ENCODE measurements around the gene MLIP.

Gene MLIP

DNA sequence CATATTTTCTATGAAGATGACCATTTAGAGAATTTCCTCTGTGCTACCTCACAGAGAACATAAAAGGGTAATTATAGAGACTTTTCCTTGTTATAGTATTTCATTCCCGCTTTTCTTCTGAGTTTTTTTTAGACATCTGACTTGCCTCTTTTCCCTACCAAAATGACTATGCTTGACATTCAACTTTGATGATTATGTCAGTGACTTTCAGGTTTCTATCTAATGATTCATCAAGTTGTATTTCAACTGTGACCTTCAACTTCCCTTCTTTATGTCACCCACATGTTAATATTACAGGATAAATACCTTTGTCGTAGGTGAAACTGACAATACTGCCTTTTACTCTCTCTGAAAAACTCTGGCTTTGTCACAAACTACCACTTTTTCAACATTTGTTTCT, 95.3 kb downstream of the MLIP start:
- no peak for TF ChIP-seq TAF1 (IDR thresholded peaks at IDR 0.05; ENCODE audit: low read depth)
- no peak for TF ChIP-seq TCF12 (IDR thresholded peaks at IDR 0.05; ENCODE audit: low read depth)
- no peak for TF ChIP-seq CEBPB (IDR thresholded peaks at IDR 0.05)
- TF ChIP-seq, protein P1, sequence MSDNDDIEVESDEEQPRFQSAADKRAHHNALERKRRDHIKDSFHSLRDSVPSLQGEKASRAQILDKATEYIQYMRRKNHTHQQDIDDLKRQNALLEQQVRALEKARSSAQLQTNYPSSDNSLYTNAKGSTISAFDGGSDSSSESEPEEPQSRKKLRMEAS (IDR thresholded peaks at IDR 0.05) = no peak
- no peak for TF ChIP-seq FOXM1 (IDR thresholded peaks at IDR 0.05; ENCODE audit: borderline replicate concordance, low read depth)
- TF ChIP-seq NFIC (IDR thresholded peaks at IDR 0.05) = no peak

DNA sequence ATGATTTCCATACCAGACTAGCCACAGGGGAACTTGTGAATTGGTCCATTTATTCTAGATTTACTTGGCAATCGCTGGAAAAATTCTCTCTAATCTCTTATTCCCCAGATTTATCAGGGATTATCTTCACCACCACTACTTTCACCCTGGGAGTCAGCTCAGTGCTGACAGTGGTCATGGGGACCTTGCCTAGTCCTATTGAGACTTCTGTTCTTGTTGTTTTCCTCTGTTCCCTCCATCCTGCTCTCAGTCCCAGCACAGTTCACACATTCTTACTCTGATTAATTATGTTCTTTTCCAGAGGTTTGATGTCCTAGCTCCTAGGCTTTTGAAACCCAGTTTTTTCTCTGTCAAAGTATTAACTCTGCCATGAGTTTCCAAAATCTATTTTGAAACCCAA, 103.0 kb downstream of the MLIP start:
- TF ChIP-seq, protein P1 (IDR thresholded peaks at IDR 0.05) = no peak
- no peak for TF ChIP-seq FOXM1 (IDR thresholded peaks at IDR 0.05; ENCODE audit: borderline replicate concordance, low read depth)
- no peak for TF ChIP-seq TEAD4 (IDR thresholded peaks at IDR 0.05)
- TF ChIP-seq CREB1 (IDR thresholded peaks at IDR 0.05; ENCODE audit: low read depth) = no peak

DNA sequence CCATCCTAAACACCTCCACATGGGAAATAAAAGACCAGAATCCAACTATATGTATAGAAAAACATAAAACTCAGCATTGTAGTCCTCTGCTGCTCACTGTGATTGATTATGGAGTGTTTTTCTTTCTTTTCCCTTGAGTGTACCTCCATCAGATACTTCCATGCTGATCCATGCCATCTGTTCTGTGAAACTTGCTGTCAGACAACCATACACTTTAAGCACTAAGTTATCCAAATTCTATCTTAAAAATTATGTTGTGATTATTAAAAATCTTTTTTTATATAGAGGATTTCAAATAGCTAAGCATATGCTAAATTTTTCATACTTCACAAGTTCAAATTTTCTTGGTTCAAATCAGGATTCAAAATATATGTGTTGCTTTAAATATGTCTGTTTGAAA, 105.1 kb downstream of the MLIP start:
- TF ChIP-seq FOXM1 (IDR thresholded peaks at IDR 0.05; ENCODE audit: borderline replicate concordance, low read depth) (no peak), YY1 (IDR thresholded peaks at IDR 0.05; ENCODE audit: low read depth) (no peak)

DNA sequence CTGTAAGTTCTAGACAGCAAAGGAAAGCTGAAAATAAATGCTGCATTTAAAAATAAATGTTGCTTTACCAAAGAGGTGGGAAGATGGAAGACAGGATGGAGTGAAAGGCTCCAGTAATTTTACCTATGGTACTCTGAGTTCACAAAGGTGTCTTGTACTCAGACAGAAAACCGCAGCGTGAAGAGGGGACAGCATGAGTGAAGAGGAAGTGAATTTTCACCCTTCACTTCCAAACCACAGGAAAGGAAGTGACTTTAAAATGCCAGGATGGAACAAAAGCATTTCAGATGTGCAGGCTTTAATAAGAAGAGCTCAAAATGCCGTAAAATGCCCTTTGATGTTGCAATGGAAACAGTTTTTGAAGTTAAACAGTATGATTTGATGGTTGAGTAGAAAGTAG, 105.8 kb downstream of the MLIP start:
- TF ChIP-seq TCF12 (IDR thresholded peaks at IDR 0.05; ENCODE audit: low read depth) = no peak
- TF ChIP-seq, protein P1 (IDR thresholded peaks at IDR 0.05) = no peak
- no peak for TF ChIP-seq NFIC (IDR thresholded peaks at IDR 0.05)
- TF ChIP-seq YY1 (IDR thresholded peaks at IDR 0.05; ENCODE audit: low read depth) = no peak
- TF ChIP-seq EGR1 (IDR thresholded peaks at IDR 0.05) = no peak
- no peak for TF ChIP-seq ZBTB7A (IDR thresholded peaks at IDR 0.05; ENCODE audit: low read depth)
- no peak for TF ChIP-seq CEBPB (IDR thresholded peaks at IDR 0.05)
- TF ChIP-seq TEAD4 (IDR thresholded peaks at IDR 0.05) = no peak
- TF ChIP-seq FOXM1 (IDR thresholded peaks at IDR 0.05; ENCODE audit: borderline replicate concordance, low read depth) = no peak
- TF ChIP-seq, protein P2, sequence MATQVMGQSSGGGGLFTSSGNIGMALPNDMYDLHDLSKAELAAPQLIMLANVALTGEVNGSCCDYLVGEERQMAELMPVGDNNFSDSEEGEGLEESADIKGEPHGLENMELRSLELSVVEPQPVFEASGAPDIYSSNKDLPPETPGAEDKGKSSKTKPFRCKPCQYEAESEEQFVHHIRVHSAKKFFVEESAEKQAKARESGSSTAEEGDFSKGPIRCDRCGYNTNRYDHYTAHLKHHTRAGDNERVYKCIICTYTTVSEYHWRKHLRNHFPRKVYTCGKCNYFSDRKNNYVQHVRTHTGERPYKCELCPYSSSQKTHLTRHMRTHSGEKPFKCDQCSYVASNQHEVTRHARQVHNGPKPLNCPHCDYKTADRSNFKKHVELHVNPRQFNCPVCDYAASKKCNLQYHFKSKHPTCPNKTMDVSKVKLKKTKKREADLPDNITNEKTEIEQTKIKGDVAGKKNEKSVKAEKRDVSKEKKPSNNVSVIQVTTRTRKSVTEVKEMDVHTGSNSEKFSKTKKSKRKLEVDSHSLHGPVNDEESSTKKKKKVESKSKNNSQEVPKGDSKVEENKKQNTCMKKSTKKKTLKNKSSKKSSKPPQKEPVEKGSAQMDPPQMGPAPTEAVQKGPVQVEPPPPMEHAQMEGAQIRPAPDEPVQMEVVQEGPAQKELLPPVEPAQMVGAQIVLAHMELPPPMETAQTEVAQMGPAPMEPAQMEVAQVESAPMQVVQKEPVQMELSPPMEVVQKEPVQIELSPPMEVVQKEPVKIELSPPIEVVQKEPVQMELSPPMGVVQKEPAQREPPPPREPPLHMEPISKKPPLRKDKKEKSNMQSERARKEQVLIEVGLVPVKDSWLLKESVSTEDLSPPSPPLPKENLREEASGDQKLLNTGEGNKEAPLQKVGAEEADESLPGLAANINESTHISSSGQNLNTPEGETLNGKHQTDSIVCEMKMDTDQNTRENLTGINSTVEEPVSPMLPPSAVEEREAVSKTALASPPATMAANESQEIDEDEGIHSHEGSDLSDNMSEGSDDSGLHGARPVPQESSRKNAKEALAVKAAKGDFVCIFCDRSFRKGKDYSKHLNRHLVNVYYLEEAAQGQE (IDR thresholded peaks at IDR 0.05; ENCODE audit: low read depth) = no peak
- TF ChIP-seq TAF1 (IDR thresholded peaks at IDR 0.05; ENCODE audit: low read depth) = no peak
- no peak for TF ChIP-seq RAD21 (IDR thresholded peaks at IDR 0.05; ENCODE audit: low read depth)
- no peak for TF ChIP-seq CREB1 (IDR thresholded peaks at IDR 0.05; ENCODE audit: low read depth)

DNA sequence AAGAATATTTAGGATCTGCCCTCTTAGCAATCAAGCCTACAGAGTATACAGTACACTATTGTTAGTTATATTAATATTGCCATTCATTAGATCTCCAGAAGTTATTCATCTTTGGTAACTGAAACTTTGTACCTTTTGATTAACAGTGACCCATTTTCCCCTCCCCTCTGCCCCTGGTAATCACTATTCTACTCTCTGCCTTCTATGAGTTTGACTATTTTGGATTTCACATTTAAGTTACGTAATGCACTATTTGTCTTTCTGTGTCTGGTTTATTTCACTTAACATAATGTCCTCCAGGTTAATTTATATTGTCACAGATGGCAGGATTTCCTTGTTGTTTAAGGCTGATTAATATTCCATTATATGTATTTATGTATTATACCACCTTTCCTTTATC, 111.0 kb downstream of the MLIP start:
- TF ChIP-seq RAD21 (IDR thresholded peaks at IDR 0.05; ENCODE audit: low read depth) (no peak), TEAD4 (IDR thresholded peaks at IDR 0.05) (no peak), CEBPB (IDR thresholded peaks at IDR 0.05) (no peak), CREB1 (IDR thresholded peaks at IDR 0.05; ENCODE audit: low read depth) (no peak)
- TF ChIP-seq, protein P1 (IDR thresholded peaks at IDR 0.05) = no peak

DNA sequence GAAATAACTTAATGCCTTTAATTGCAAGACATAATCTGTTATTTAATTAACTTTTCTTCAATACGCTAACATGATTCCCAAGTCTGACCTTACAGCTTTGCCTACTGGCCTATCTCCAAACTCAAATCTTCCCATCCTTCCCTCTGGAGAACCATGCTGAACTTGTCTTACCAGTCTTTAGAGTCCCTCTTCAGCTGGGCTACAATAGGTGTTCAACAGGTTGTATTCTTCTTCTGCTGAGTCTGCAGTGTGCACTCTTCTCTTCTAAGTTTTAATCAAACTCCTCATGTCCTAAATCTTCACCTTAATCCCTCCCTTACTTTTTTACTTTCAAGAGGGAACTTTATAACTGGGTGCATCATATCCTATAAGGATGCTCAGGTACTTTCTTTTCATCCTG, 121.5 kb downstream of the MLIP start:
- TF ChIP-seq NFIC (IDR thresholded peaks at IDR 0.05) = no peak
- TF ChIP-seq FOXM1 (IDR thresholded peaks at IDR 0.05; ENCODE audit: borderline replicate concordance, low read depth) = no peak
- TF ChIP-seq EP300 (IDR thresholded peaks at IDR 0.05; ENCODE audit: borderline replicate concordance) = no peak
- no peak for TF ChIP-seq TCF12 (IDR thresholded peaks at IDR 0.05; ENCODE audit: low read depth)
- no peak for TF ChIP-seq CREB1 (IDR thresholded peaks at IDR 0.05; ENCODE audit: low read depth)
- TF ChIP-seq, protein P1 (IDR thresholded peaks at IDR 0.05) = no peak
- TF ChIP-seq, protein P3, sequence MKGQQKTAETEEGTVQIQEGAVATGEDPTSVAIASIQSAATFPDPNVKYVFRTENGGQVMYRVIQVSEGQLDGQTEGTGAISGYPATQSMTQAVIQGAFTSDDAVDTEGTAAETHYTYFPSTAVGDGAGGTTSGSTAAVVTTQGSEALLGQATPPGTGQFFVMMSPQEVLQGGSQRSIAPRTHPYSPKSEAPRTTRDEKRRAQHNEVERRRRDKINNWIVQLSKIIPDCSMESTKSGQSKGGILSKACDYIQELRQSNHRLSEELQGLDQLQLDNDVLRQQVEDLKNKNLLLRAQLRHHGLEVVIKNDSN (IDR thresholded peaks at IDR 0.05) = no peak
- TF ChIP-seq YY1 (IDR thresholded peaks at IDR 0.05; ENCODE audit: low read depth) = no peak
- no peak for TF ChIP-seq TEAD4 (IDR thresholded peaks at IDR 0.05)
- TF ChIP-seq ZBTB7A (IDR thresholded peaks at IDR 0.05; ENCODE audit: low read depth) = no peak
- no peak for TF ChIP-seq CEBPB (IDR thresholded peaks at IDR 0.05)
- TF ChIP-seq EGR1 (IDR thresholded peaks at IDR 0.05) = no peak
- no peak for TF ChIP-seq TAF1 (IDR thresholded peaks at IDR 0.05; ENCODE audit: low read depth)
- TF ChIP-seq RAD21 (IDR thresholded peaks at IDR 0.05; ENCODE audit: low read depth) = no peak
- TF ChIP-seq, protein P2 (IDR thresholded peaks at IDR 0.05; ENCODE audit: low read depth) = no peak

Data from Ishikawa (cell line).